ENCODE measurements around the gene CCT7. TPM values are rescaled to one million over a fixed set of nuclear protein-coding genes. Genes with fewer than 3 reads are reported as not detected.

Gene CCT7
- total and polyA plus RNA-seq, 2 of the 8 experiments (the other 6 are each of a cell fraction or from before 2014, with no cell fraction given): 440 to 474 TPM

GRCh38 chr2:73235315-73236028, 1.4 kb downstream of the CCT7 start (continued):
- TF ChIP-seq SRF (IDR thresholded peaks at IDR 0.05; ENCODE audit: low read depth, low read length) (no peak), EGR1 (IDR thresholded peaks at IDR 0.05; ENCODE audit: borderline replicate concordance, low read depth, low read length) (no peak), JUN (IDR thresholded peaks at IDR 0.05; ENCODE audit: low read depth, low read length) (no peak), RXRA (IDR thresholded peaks at IDR 0.05; ENCODE audit: insufficient read depth, low read depth, low read length) (no peak)

All from H1 (cell line).